HEK293 (cell line): ENCODE measurements around the gene TGFBRAP1.
A peak's percentile ranks its signal among the peaks of the same experiment; 100 is the strongest.

Source experiments
- CTCF ChIA-PET: fragments of 350-600 bp; formaldehyde crosslinking; extraction: SDS; loops from one replicate; lab custom pipeline; 2021; ENCODE audit warnings: antibody characterized with exemption; lab: Yijun Ruan, JAX
- POLR2A ChIA-PET: fragments of 300-600 bp; formaldehyde crosslinking; extraction: SDS; loops from one replicate; lab custom pipeline; 2020; ENCODE audit warnings: antibody characterized with exemption, inconsistent platforms; lab: Yijun Ruan, JAX
- H3K27ac ChIP-seq: fragments of 200-500 bp; sonication (Bioruptor generic); 2 replicates; pipeline ENCODE4 v1.5.1; 2014; ENCODE audit warnings: low read depth, low read length, control low read depth, inconsistent platforms; ENCODE audit errors: extremely low read depth
- H3K36me3 ChIP-seq, 2 experiments: fragments of 200-500 bp in 1 of 2; sonication (Bioruptor generic) in 1 of 2; 1 replicate in 1 of 2; 2 replicates in 1 of 2; pipeline ENCODE4 v1.5.1; 2014 to 2017; ENCODE audit warnings: inconsistent platforms in 2 of 2, low read length in 2 of 2; ENCODE audit not compliant: control insufficient read depth in 2 of 2, insufficient read depth in 1 of 2
- H3K4me1 ChIP-seq: fragments of 200-500 bp; sonication (Bioruptor generic); 2 replicates; pipeline ENCODE4 v1.5.1; 2014; ENCODE audit warnings: mild to moderate bottlenecking, low read length, inconsistent platforms; ENCODE audit not compliant: control insufficient read depth, insufficient read depth
- H3K4me3 ChIP-seq: 2 replicates; pipeline ENCODE4 v1.5.1; 2011; ENCODE audit warnings: low read depth, mild to moderate bottlenecking, control low read depth, low read length, moderate library complexity
- H3K9me3 ChIP-seq: fragments of 200-500 bp; sonication (Bioruptor generic); 2 replicates; pipeline ENCODE4 v1.5.1; 2014; ENCODE audit warnings: low read depth, low read length, inconsistent platforms; ENCODE audit not compliant: control insufficient read depth, insufficient read depth
- CTCF ChIP-seq: fragments of 450-650 bp; formaldehyde crosslinking; IDR thresholded peaks from 2 replicates; pipeline ENCODE4 v1.5.1; 2016; ENCODE audit warnings: missing biosample characterization, missing genetic modification characterization
- EGR2 ChIP-seq: fragments of 450-650 bp; formaldehyde crosslinking; IDR thresholded peaks from 2 replicates; pipeline ENCODE4 v1.5.1; 2016; ENCODE audit warnings: low read depth, missing biosample characterization, missing genetic modification characterization
- FEZF1 ChIP-seq: fragments of 450-650 bp; formaldehyde crosslinking; IDR thresholded peaks from 2 replicates; pipeline ENCODE4 v1.5.1; 2016; ENCODE audit warnings: missing biosample characterization, missing genetic modification characterization
- MZF1 ChIP-seq: fragments of 450-650 bp; formaldehyde crosslinking; IDR thresholded peaks from 2 replicates; pipeline ENCODE4 v1.5.1; 2017; ENCODE audit warnings: missing biosample characterization, missing genetic modification characterization, borderline replicate concordance
- OSR2 ChIP-seq: fragments of 450-650 bp; formaldehyde crosslinking; IDR thresholded peaks from 2 replicates; pipeline ENCODE4 v1.5.1; 2016; ENCODE audit warnings: missing biosample characterization, missing genetic modification characterization
- PRDM10 ChIP-seq: fragments of 450-650 bp; formaldehyde crosslinking; IDR thresholded peaks from 2 replicates; pipeline ENCODE4 v1.5.1; 2016; ENCODE audit warnings: missing biosample characterization, missing genetic modification characterization
- PRDM6 ChIP-seq: fragments of 450-650 bp; formaldehyde crosslinking; IDR thresholded peaks from 2 replicates; pipeline ENCODE4 v1.5.1; 2017; ENCODE audit warnings: missing biosample characterization, missing genetic modification characterization
- SALL2 ChIP-seq: fragments of 450-650 bp; formaldehyde crosslinking; IDR thresholded peaks from 2 replicates; pipeline ENCODE4 v1.5.0; 2017; ENCODE audit warnings: missing biosample characterization, mild to moderate bottlenecking, missing genetic modification characterization, borderline replicate concordance
- WT1 ChIP-seq: fragments of 450-650 bp; formaldehyde crosslinking; IDR thresholded peaks from 2 replicates; pipeline ENCODE4 v1.5.1; 2016; ENCODE audit warnings: missing biosample characterization, missing genetic modification characterization
- ZBTB1 ChIP-seq: fragments of 450-650 bp; formaldehyde crosslinking; IDR thresholded peaks from 2 replicates; pipeline ENCODE4 v1.5.1; 2016; ENCODE audit warnings: missing biosample characterization, missing genetic modification characterization
- ZFHX2 ChIP-seq: fragments of 450-650 bp; formaldehyde crosslinking; conservative IDR thresholded peaks from 2 replicates; pipeline ENCODE4 v1.5.1; 2016; ENCODE audit warnings: missing biosample characterization, missing genetic modification characterization
- ZNF133 ChIP-seq: fragments of 450-650 bp; formaldehyde crosslinking; IDR thresholded peaks from 2 replicates; pipeline ENCODE4 v1.5.1; 2016; ENCODE audit warnings: missing biosample characterization, missing genetic modification characterization
- ZNF175 ChIP-seq: fragments of 450-650 bp; formaldehyde crosslinking; IDR thresholded peaks from 2 replicates; pipeline ENCODE4 v1.5.1; 2016; ENCODE audit warnings: missing biosample characterization, missing genetic modification characterization
- ZNF366 ChIP-seq: fragments of 450-650 bp; formaldehyde crosslinking; conservative IDR thresholded peaks from 2 replicates; pipeline ENCODE4 v1.5.1; 2016; ENCODE audit warnings: missing biosample characterization, missing genetic modification characterization
- ZNF416 ChIP-seq: fragments of 450-650 bp; formaldehyde crosslinking; IDR thresholded peaks from 2 replicates; pipeline ENCODE4 v1.5.1; 2016; ENCODE audit warnings: missing biosample characterization, missing genetic modification characterization
- ZNF561 ChIP-seq: fragments of 450-650 bp; IDR thresholded peaks from 2 replicates; pipeline ENCODE4 v1.5.1; 2018; ENCODE audit warnings: missing biosample characterization, missing genetic modification characterization, borderline replicate concordance
- ZNF600 ChIP-seq: fragments of 450-650 bp; formaldehyde crosslinking; IDR thresholded peaks from 2 replicates; pipeline ENCODE4 v1.5.1; 2016; ENCODE audit warnings: missing biosample characterization, missing genetic modification characterization
- ZNF677 ChIP-seq: fragments of 450-650 bp; IDR thresholded peaks from 2 replicates; pipeline ENCODE4 v1.5.0; 2018; ENCODE audit warnings: missing biosample characterization, mild to moderate bottlenecking, missing genetic modification characterization, moderate library complexity
- ZNF704 ChIP-seq: fragments of 450-650 bp; formaldehyde crosslinking; IDR thresholded peaks from 2 replicates; pipeline ENCODE4 v1.5.1; 2016; ENCODE audit warnings: missing biosample characterization, missing genetic modification characterization
- ZNF777 ChIP-seq: fragments of 450-650 bp; formaldehyde crosslinking; IDR thresholded peaks from 2 replicates; pipeline ENCODE4 v1.5.1; 2017; ENCODE audit warnings: missing biosample characterization, missing genetic modification characterization, borderline replicate concordance
- ZSCAN30 ChIP-seq: fragments of 450-650 bp; IDR thresholded peaks from 2 replicates; pipeline ENCODE4 v1.5.1; 2018; ENCODE audit warnings: missing biosample characterization, mild to moderate bottlenecking, missing genetic modification characterization, moderate library complexity

Gene TGFBRAP1

GRCh38 chr2:105323111-105323510, 6.4 kb downstream of the TGFBRAP1 start:
- Histone ChIP-seq H3K27ac (no peak overlapping the region), H3K4me1 (peaks cover 14% of the 10 kb centered on the region), H3K36me3 (peaks cover 0 to 5% of the 10 kb centered on the region in 2 experiments; a peak in 1 of 3 replicates), H3K4me3 (no peak overlapping the region), H3K9me3 (no peaks in the 10 kb centered on the region)
- ChIA-PET CTCF (interaction anchor here (1.2 to 1.5 kb wide), 2 partner anchors 13 to 209 kb away, joined by 3 to 5 read pairs; no protein-coding TSS in a partner anchor), POLR2A (no interaction called here)
- TF ChIP-seq ZNF677 (tag by site-specific recombination) (no peak), EGR2 (tag by site-specific recombination) (peak; percentile 84), ZNF133 (tag by site-specific recombination) (no peak), ZFHX2 (tag by site-specific recombination) (peak; percentile 75)
- TF ChIP-seq, all 188 proteins: peak for 2

GRCh38 chr2:105321875-105322646, 7.5 kb downstream of the TGFBRAP1 start:
- Histone ChIP-seq H3K36me3 (peaks cover 0 to 5% of the 10 kb centered on the region in 2 experiments; a peak in 2 of 3 replicates), H3K4me3 (no peak overlapping the region), H3K4me1 (peaks cover 14% of the 10 kb centered on the region), H3K27ac (no peak overlapping the region), H3K9me3 (no peaks in the 10 kb centered on the region)
- CTCF ChIA-PET = interaction anchor here (1.0 to 1.5 kb wide), 3 partner anchors 12 to 208 kb away, joined by 3 to 5 read pairs (median 3); no protein-coding TSS in a partner anchor
- POLR2A ChIA-PET = no interaction called here
- no peak for TF ChIP-seq SALL2 (tag by site-specific recombination)

- Histone ChIP-seq H3K4me1 (peaks cover 14% of the 10 kb centered on the region), H3K9me3 (no peaks in the 10 kb centered on the region), H3K4me3 (no peak overlapping the region), H3K36me3 (peaks cover 0 to 5% of the 10 kb centered on the region in 2 experiments; a peak in 2 of 3 replicates), H3K27ac (no peak overlapping the region)
- POLR2A ChIA-PET = no interaction called here
- CTCF ChIA-PET = interaction anchor here (0.5 to 0.6 kb wide), 2 partner anchors 19 to 204 kb away, joined by 3 to 4 read pairs; no protein-coding TSS in a partner anchor
- TF ChIP-seq CTCF (tag by site-specific recombination) (no peak), ZNF175 (tag by site-specific recombination) (no peak), ZNF704 (tag by site-specific recombination) (no peak), ZSCAN30 (tag by site-specific recombination) (no peak), MZF1 (tag by site-specific recombination) (peak; percentile 85), PRDM6 (tag by site-specific recombination) (0 out of 2 replicates have a peak, but pooled peaks have one; percentile 39), ZNF561 (tag by site-specific recombination) (no peak), ZNF777 (tag by site-specific recombination) (no peak), ZBTB1 (tag by site-specific recombination) (no peak), ZNF416 (tag by site-specific recombination) (no peak), FEZF1 (tag by site-specific recombination) (peak; percentile 36; the same call in 1 of the 2 replicates), PRDM10 (tag by site-specific recombination) (peak; percentile 51), ZNF366 (tag by site-specific recombination) (0 out of 2 replicates have a peak, but pooled peaks have one; percentile 39), ZNF600 (tag by site-specific recombination) (peak; percentile 69; the same call in 1 of the 2 replicates), OSR2 (peak; percentile 46; the same call in 1 of the 2 replicates), WT1 (tag by site-specific recombination) (peak; percentile 25; the same call in 1 of the 2 replicates)
Observed at GRCh38 chr2:105320651-105321215, 8.8 kb downstream of the TGFBRAP1 start.
